Adrenal gland (tissue), 12 donors: ENCODE data around the gene ABCC2. TPM values are rescaled to one million over a fixed set of nuclear protein-coding genes. Genes with fewer than 3 reads are reported as not detected.

Experiments
- DNase-seq, 7 donors: peaks; one replicate each; pipeline ENCODE4 v3.0.0-alpha.2; 2019 to 2020
- H3K27ac ChIP-seq, 5 donors: fragments of 200-600 bp; sonication (generic) in 4 of 5; 1 replicate in 3 of 5; 2 replicates in 2 of 5; pipeline versions ENCODE4 v1.5.1 to v1.8.0; 2016 to 2020; ENCODE audit warnings: mild to moderate bottlenecking in 1 of 5
- H3K27me3 ChIP-seq: fragments of 200-600 bp; 2 replicates; pipeline ENCODE4 v1.8.0; 2021
- H3K36me3 ChIP-seq, 2 donors: fragments of 200-600 bp; replicated peaks in 1 of 2; 1 replicate in 1 of 2; 2 replicates in 1 of 2; pipeline versions ENCODE4 v1.5.1 to v1.8.0; 2018 to 2022
- H3K4me1 ChIP-seq, 2 donors: fragments of 200-600 bp; replicated peaks in 1 of 2; 1 replicate in 1 of 2; 2 replicates in 1 of 2; pipeline versions ENCODE4 v1.5.1 to v1.8.0; 2018 to 2021
- H3K4me3 ChIP-seq, 4 donors: fragments of 200-600 bp; sonication (generic) in 3 of 4; one replicate each; pipeline ENCODE4 v1.5.1; 2016 to 2018
- H3K9me3 ChIP-seq, 3 donors: fragments of 200-600 bp; sonication (generic) in 1 of 3; replicated peaks in 1 of 3; 1 replicate in 2 of 3; 2 replicates in 1 of 3; pipeline versions ENCODE4 v1.5.1 to v1.8.0; 2016 to 2021
- CTCF ChIP-seq, 6 experiments: fragments of 450-650 bp in 4 of 6; fragments of 200-600 bp in 2 of 6; sonication (generic) in 1 of 6; IDR thresholded peaks; 1 replicate in 5 of 6; 2 replicates in 1 of 6; pipeline versions ENCODE4 v1.5.1 to v1.8.0; 2016 to 2021; ENCODE audit warnings: antibody characterized with exemption in 6 of 6, mild to moderate bottlenecking in 2 of 6, moderate library complexity in 1 of 6
- POLR2A ChIP-seq, 2 donors: fragments of 450-650 bp; IDR thresholded peaks; one replicate each; pipeline ENCODE4 v1.6.1; 2017; ENCODE audit warnings: antibody characterized with exemption in 2 of 2, mild to moderate bottlenecking in 2 of 2, moderate library complexity in 1 of 2
- WGBS, 4 donors: extraction: QIAGEN DNeasy Blood & Tissue Kit in 2 of 4; methylation state at CpG; one replicate each; pipeline versions ENCODE4 v1.1.5 to v1.1.7; 2013 to 2017; 5-methylcytosine and 5-hydroxymethylcytosine counted together
- intact Hi-C, 2 donors: fragments of 100-400 bp; cut with DNase I; formaldehyde crosslinking; loops; one replicate each; pipeline versions ENCODE4 v1.14.1 to v1.15.0; 2022 to 2023
- polyA plus RNA-seq, 3 donors: library from polyadenylated mRNA; stranded (reverse); fragments of 200-250 nt in 2 of 3; fragments of 350-450 nt in 1 of 3; fragmentation: Illumina TruSeq in 1 of 3; extraction: RNeasy Lipid Tissue Mini Kit (QIAGEN cat#74804) in 1 of 3; gene quantifications; one replicate each; pipeline ENCODE4 v1.2.3, GENCODE V29; 2013 to 2014
- total RNA-seq, 9 donors: library from RNA; depleted of rRNA in 4 of 9; stranded (reverse); fragments of >200 nt in 4 of 9; fragments of 120-200 nt in 1 of 9; fragmentation: NEBNext Ultra II Directional in 1 of 9; extraction: Animal tissue kit (Norgen Biotek cat#: 25700) in 1 of 9; gene quantifications; one replicate each; pipeline versions ENCODE4 v1.1.0 to v1.2.4, GENCODE V29; 2013 to 2023
- donor health status: healthy with polysubstance abuse.
- donor health status: Bipolar disorder and iron deficiency.
- donor health status: DM: yes; HTN: yes; CAD: no.
- donor health status: DM: no; HTN: no; CAD: no.
- donor health status: DM: no; HTN: no; CAD: no.
- donor health status: DM: yes; HTN: yes; CAD: no.

ABCC2 gene
- total and polyA plus RNA-seq, 12 donors, result 0.55 to 2.1 (median 0.81) TPM

- intact Hi-C loops, result no loop called here
- TF ChIP-seq POLR2A (IDR thresholded peaks at IDR 0.05), result no peak
- no peak for TF ChIP-seq CTCF (IDR thresholded peaks at IDR 0.05)
- Histone ChIP-seq H3K4me1 (peaks cover 0 to 13% of the 10 kb centered on the region in 2 donors), H3K36me3 (peaks cover 0 to 65% of the 10 kb centered on the region in 2 donors), H3K27me3 (no peaks in the 10 kb centered on the region), H3K27ac (peak overlapping the region in 2 of 5 donors; percentile 1 to 22), H3K4me3 (no peak overlapping the region), H3K9me3 (no peaks in the 10 kb centered on the region)
- WGBS, 4 donors, result 50 to 69% (median 62%) methylated on average over 2 of the region's 2 CpGs
- no peak for DNase-seq
Observed at GRCh38 chr10:99748823-99749451, 33.5 kb upstream of the ABCC2 start.

- Histone ChIP-seq H3K9me3 (no peaks in the 10 kb centered on the region), H3K4me3 (no peak overlapping the region), H3K36me3 (peaks cover 0 to 65% of the 10 kb centered on the region in 2 donors), H3K27ac (no peak overlapping the region), H3K27me3 (no peaks in the 10 kb centered on the region), H3K4me1 (peaks cover 0 to 13% of the 10 kb centered on the region in 2 donors)
- no peak for TF ChIP-seq CTCF (IDR thresholded peaks at IDR 0.05)
- no peak for TF ChIP-seq POLR2A (IDR thresholded peaks at IDR 0.05)
- intact Hi-C loops, result no loop called here
- no peak for DNase-seq
Observed at GRCh38 chr10:99750641-99751040, 31.8 kb upstream of the ABCC2 start.

- no peak for DNase-seq
- Histone ChIP-seq H3K27me3 (no peaks in the 10 kb centered on the region), H3K27ac (no peak overlapping the region), H3K4me1 (no peaks in the 10 kb centered on the region), H3K36me3 (peaks cover 0 to 50% of the 10 kb centered on the region in 2 donors), H3K4me3 (no peak overlapping the region), H3K9me3 (no peaks in the 10 kb centered on the region)
- intact Hi-C loops, result no loop called here
- TF ChIP-seq POLR2A (IDR thresholded peaks at IDR 0.05) (no peak), CTCF (IDR thresholded peaks at IDR 0.05) (no peak)
- 87 to 95% (median 93%) methylated on average over 1 of the region's 1 CpG for WGBS, 4 donors
Observed at GRCh38 chr10:99754670-99755069, 27.8 kb upstream of the ABCC2 start.

- Histone ChIP-seq H3K27me3 (no peaks in the 10 kb centered on the region), H3K9me3 (no peaks in the 10 kb centered on the region), H3K4me3 (no peak overlapping the region), H3K27ac (no peak overlapping the region), H3K4me1 (no peaks in the 10 kb centered on the region), H3K36me3 (peaks cover 0 to 56% of the 10 kb centered on the region in 2 donors)
- no peak for TF ChIP-seq POLR2A (IDR thresholded peaks at IDR 0.05)
- no peak for TF ChIP-seq CTCF (IDR thresholded peaks at IDR 0.05)
- DNase-seq, result no peak
- WGBS, 4 donors, result 90 to 100% (median 98%) methylated on average over 1 of the region's 1 CpG
- intact Hi-C loops, result no loop called here
Observed at GRCh38 chr10:99756159-99756558, 26.3 kb upstream of the ABCC2 start.
